RKO (cell line): ENCODE measurements around the gene SLC4A9.
"Not testable (repeated sequence)": the region's sequence is repeated elsewhere in the genome, so short reads cannot be mapped to it uniquely, and the experiment has no call there.

Source experiments
- DNase-seq: peaks from one replicate; pipeline ENCODE4 v3.0.0-alpha.2; 2016; ENCODE audit warnings: low spot score

The SLC4A9 gene

DNA sequence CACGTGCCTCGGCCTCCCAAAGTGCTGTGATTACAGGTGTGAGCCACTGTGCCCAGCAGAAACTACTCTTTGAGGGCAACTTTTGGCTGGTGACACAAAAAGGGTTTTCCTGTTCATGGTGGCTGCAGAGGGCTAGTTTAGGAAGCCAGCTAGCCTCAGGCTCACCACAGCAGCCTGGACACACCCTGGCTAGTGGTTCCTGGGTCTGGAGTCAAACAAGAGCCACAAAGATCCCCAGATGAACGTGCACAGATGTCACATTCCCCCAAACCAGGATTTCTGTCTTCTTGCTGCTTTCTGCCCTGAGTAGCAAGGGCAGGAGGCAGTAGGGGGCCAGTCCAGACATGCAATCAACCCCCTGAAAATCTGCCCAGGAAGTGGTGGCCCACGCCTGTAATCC is 20.4 kb upstream of the SLC4A9 start:
- DNase-seq, result no peak

DNA sequence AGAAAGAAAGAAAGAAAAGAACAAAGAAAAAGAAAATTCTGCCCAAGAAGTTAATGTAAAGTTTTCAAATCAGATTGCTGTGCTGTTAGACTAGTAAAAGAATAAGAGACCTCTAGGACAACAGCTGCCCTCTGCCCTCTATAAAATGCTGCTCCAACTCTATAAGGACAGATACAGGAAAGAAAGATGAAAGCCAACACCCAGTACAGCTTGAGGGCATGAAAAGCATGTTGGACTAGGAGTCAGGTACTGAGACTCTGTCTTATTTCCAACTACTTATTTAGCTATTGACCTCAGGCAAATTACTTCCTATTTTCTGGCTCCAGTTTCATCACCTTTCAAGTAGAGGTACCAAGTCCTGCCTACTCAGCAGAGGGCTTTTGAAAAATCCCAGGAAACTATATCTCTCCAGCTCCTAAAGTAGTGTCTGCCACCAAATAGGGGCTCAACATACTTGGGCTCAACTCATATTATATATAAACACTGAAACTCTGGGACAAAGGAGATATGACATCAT is 19.3 kb upstream of the SLC4A9 start:
- DNase-seq, result no peak

DNA sequence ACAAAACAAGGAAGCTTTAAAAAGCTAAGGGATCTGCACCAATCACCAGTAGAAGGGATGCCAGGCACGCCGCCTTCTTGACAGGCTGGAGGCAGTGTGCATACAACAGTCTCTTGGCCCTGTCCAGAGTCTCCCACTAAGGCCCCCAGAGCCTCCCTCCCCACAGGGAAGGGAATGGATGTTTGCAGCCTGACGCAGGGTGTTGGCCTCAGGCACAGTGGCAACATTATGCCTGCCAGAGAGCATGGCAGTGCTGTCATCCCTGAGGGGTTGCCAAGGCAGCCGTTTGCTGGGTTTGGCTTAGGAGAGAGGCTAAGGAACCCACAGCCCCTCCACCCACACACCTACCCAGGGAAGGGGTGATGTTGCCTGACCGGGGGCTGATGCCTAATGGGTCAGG is 18.4 kb upstream of the SLC4A9 start:
- no peak for DNase-seq

GRCh38 chr5:140342287-140342686 is 17.7 kb upstream of the SLC4A9 start:
- DNase-seq, result no peak

DNA sequence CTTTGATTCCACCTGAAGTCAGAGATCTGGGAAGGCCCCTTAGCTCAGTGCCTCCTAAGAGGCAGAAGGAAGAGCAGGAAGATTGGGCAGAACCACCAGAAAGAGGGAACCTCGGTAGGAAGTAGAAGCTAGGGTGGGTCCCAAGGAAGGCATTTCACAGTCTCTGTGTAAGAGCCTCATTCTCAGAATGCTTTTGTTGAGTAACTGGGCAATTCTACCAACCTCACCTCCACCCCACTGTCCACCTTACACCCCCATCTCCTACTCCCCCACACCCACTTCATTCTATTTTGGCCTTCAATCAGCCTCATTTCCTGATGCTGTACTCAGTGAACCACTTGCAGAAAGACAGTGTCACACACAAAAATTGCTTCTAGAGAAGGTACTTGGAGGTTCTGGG is 17.1 kb upstream of the SLC4A9 start:
- DNase-seq, result no peak

- DNase-seq, result not testable (repeated sequence)
Measured at GRCh38 chr5:140343849-140344248, 16.1 kb upstream of the SLC4A9 start.

- peak; percentile 52 for DNase-seq
Measured at GRCh38 chr5:140344683-140345423, 15.1 kb upstream of the SLC4A9 start.

- DNase-seq, result peak; percentile 71
Measured at GRCh38 chr5:140345919-140346347, 14.1 kb upstream of the SLC4A9 start.

DNA sequence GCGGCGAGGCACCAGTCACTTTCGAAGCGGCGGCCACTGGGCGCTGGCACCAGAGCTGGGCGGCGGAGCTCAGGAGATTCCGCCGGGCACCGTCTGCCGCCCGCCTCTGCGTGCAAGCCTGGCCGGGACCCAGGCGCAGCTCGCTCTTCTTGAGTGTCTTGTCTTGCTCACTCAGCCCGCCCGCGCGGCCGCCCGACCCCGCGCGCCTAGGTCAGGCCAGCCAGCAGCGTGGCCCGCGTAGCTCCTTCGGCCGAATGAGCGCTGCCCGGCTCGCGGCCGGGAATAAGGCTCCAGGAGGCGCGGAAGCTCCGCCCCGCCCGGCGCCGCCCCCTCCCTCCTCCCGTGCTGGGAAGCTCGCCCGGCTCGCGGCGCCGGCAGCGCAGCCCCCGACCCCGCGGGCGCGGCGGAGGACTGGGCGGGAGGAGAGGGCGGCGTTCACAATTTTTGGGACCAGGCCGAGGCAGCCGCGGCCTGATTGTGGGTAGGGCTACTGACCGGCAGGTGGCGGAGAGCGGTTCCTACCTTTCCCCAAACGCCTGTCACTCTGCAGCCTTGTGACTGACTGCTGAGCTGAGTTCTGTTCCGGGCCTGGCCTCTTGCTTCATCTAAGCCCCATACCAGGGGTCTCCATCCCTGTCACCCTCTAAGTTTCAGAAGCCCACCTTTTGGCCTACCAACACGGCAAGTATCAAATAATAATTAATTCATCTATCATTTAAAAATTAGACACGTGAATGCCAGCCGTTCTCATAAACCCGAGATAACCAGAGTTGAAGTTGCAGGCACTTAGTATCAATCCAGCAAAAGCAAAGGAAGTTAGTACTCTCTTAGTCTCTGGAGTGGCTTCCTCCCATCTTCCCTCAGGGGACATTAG is 13.4 kb upstream of the SLC4A9 start, which contains the start of gene HBEGF:
Gene HBEGF, minus strand, starts transcription at position 256 of the 874 bp plus-strand sequence. CDS start 275 bp downstream, outside the sequence.
- peak; percentile 84 for DNase-seq

GRCh38 chr5:140347360-140347759 is 12.6 kb upstream of the SLC4A9 start:
- DNase-seq, result no peak

DNA sequence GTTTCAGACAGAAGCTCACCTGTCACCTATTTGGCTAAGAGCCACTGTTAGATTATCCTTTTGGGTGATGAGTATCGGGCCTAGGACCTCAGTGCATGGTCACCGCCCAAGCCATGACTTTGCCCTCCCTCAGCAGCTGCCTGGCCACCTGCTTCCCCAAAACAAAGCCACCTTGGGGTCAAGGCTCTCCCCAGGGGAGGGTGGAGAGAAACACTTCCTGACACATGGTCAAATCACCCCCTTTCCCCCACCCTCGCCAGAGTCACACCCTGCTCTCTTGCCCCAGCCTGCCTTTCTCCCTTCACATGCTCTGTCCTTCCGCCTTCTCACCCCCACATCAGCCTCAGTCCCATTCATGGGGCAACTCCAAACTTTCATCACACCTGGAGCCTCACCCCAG is 11.9 kb upstream of the SLC4A9 start:
- no peak for DNase-seq

DNA sequence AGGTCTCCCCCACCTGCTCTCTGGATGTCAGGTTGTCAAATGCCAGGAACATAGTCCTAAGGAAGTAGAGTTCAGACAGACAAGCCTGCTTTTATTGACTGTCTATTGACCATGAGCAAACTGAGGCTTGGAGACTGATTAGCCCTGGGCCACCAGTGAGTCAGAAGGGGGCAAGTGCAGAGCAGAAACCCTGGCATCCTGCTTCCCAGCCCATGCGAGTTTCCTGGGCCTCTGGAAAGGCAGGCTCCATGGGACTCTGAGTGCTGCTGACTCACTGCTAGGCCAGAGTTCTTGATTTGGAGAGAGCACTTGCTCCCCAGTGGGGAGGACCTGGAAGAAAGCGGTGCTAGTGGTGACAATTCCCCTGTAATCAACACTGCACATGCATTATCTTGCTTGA is 10.8 kb upstream of the SLC4A9 start:
- DNase-seq, result no peak

DNA sequence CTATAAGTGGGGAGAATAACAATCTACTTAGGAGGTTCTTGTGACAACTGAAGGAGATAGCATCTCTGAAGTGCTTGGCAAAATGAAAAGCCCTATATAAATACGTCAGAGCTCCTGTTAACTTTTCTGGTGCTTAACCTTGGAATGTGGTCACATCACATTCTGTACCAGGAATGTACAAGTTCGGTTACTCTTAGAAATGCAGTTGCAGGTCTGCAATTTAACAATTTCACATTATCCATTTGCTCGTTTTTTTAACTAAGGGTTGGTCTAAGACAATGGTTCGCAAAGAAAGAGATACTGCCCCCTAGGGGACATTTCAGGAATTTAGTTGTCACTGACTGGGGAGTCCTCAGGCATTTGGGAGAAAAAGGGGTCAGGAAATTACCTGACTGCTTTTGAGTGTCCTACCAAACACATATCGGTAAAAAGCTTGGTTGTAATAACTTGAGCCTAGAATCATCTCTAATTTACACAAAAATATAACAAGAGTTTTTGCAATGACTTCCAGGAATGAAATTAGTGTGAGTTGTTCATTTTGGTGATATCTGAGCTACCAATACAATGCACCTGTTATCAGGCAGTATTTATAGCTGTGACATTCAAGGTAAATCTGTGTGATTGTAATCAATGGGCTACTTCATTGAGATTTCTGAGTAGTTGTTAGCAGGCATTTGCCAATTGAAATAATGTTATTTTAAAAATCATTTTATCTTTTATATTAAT is 8.2 kb upstream of the SLC4A9 start:
- peak; percentile 65 for DNase-seq

DNA sequence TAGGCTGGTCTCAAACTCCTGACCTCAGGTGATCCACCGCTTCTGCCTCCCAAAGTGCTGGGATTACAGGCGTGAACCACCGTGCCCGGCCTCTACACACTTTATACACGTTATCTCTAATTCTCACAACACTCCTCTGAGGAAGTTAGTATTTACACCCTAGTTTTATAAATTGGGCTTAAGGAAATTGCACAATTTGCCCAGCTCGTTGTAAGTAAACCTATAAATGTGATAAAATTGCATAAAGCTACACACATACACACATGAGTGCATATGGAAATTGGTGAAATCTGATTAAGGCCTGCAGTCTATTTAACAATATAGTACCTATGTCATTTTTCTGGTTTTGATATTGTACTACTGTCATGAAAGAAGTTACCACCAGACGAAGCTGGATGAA is 4.4 kb upstream of the SLC4A9 start:
- DNase-seq, result no peak

DNA sequence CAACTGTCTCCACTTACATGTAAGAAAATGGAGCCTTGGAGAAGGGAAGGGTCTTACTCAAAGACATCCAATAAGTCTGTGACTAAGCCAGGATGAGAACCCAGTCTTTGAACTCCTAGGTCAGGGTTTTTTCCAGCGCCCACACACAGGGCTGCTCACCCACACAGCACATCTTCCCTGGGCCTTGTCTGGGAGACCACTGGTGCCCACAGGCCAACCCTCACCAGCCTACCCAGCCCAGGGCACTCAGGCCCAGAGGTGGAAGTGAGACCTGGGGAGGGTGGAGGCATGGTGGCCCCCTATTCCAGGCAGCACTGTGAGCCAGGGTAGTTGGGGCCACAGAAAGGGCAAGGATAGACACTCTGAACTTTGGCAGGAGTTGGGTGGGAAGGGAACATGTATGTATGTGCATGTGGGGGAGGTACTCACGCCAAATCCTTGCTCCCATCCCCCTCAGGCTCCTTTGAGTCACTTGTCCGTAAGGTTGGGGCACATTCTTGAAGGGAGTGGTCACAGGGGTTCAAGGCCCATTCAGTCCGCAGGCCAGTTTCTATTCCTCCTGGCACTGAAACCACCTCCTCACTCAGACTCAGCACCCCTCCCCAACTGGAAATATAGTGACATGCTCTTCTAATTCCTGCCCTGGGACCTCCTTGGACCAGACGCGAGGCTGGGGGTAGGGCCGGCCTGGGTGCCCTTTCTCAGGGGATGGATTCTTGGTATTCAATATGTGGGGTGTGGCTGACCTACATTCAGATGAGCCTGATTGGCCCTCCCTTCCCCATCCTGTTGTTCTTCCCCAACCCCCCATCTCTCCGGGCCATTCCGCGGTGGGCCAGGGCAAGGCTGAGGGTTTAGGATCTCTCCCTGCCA is 2.9 kb upstream of the SLC4A9 start:
- no peak for DNase-seq

DNA sequence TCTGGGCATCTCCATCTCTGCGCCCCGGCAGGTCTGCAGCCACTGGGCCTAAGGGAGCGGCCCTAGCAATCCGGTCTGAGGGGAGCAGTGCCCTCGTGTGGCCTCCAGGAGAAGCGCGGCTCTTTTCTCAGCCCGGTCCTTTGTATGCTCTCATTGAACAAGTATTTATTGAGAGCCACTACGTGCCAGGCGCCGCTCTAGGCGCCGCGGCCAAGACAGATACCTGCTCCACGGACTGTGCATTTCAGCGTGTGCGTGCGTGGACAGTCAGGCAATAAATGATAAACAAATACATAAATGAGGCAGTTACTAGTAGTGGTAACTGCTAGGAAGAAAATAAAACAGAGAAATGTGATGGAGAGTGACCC is 2.3 kb upstream of the SLC4A9 start:
- DNase-seq, result peak; percentile 92

- DNase-seq, result peak; percentile 68
Measured at GRCh38 chr5:140358738-140359310, 1.2 kb upstream of the SLC4A9 start.

GRCh38 chr5:140360681-140361479 is 886 bp downstream of the SLC4A9 start:
- DNase-seq, result no peak

- DNase-seq, result no peak
Measured at GRCh38 chr5:140361901-140362300, 1.9 kb downstream of the SLC4A9 start.

GRCh38 chr5:140362311-140362710 is 2.3 kb downstream of the SLC4A9 start:
- DNase-seq, result no peak
